Central memory CD4-positive, alpha-beta T cell (primary cell): ENCODE measurements around the gene PGBD5.

ENCODE experiments used
- DNase-seq: peaks from one replicate; pipeline ENCODE4 v3.0.0; 2022

PGBD5 gene

GRCh38 chr1:230277201-230278025 is 148.7 kb downstream of the PGBD5 start:
- no peak for DNase-seq

DNA sequence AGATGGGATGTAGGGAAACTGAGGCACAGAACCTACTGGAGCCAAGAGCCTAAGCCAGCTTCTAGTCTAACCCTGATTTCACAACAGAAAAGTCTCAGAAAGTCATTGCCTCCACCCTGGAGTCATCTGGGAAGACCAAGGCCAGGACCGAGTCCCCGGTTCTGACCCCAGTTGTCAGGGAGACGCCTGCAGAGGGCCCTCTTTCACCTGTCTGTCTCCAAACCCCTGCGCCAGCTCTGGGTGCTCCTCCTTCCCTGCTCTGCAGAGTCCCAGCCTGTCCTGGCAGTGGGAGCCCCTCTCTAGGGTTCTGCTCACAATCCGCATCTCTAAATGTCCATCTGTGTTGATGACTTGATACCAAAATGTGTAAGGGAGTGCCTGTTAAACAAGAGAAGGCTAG is 149.7 kb downstream of the PGBD5 start:
- DNase-seq, result no peak

GRCh38 chr1:230274254-230274653 is 151.9 kb downstream of the PGBD5 start:
- no peak for DNase-seq

DNA sequence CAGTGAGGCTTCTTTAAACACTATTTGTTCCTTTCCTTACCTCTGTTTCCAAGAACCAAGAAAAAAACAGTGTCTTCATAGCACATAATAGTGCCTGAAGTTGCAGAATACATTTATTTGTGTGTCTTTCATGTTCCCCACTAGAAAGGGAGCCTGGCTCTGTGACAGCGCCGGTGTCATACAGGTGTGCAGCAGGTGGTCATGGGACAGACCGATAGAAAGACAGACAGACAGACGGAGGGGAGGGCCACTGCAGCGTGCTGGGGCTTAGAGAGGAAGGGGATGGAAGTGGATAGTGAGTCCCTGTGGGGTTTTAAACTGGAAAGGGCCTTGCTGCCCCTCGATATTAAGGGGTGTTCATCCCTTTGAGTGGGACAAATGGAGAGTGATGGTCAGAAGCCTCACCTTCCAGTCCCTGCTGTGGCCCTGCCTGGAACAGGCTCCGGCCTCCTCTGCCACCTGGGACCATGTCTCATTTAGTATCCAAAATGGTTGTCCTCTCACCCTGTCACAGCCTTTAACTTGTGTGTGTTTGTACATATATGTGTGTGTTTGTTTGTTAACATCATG is 152.9 kb downstream of the PGBD5 start:
- no peak for DNase-seq

DNA sequence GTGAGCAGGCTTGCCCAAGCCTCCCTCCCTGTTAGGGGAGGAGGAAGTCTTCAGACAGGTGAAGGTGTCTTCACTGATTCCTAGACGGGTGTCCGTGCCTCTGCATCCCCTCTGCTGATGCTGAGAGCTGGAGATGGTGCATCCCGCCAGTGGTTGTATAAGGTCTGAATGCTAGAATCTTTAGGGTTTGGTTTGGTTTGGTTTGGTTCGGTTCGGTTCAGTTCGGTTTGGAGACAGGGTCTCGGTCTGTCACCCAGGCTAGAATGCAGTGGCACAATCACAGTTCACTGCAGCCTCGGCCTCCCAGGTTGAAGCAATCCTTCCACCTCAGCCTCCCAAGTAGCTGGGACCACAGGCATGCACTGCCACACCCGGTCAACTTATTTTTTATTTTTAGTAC is 153.6 kb downstream of the PGBD5 start:
- no peak for DNase-seq

GRCh38 chr1:230271300-230272035 is 154.7 kb downstream of the PGBD5 start:
- DNase-seq, result no peak

DNA sequence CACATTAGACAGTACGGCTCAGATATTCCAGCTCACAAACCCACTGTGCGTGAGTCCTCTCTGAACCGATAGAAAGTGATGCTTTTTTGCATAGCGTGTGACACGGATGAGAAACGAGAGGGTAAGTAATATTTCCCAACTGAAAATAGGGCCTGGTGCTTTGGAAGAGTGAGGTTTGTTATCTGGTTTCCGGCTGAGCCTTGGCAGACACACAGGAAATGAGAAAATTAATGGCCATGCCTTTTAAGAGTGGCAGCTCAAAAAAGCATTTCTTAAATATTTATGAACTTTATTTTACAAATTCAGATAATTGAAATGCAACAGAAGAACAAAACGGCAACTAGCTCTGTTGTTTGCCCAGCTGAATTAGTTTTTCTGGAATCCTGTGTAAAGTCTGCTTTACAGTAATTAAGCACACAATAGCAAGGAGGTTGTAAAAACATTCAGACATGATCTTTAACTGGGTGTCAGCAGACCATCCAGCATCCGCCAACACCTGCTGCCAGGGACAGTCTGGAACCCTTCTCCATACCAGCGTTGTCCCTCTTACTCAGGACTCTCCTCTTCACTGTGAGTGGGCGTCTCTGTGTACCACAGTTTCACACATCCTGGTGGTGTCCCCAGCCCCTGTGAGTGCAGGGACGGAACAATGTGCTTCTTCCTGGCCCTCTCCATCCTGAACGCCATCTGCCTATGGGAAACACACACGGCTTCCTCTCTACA is 155.4 kb downstream of the PGBD5 start:
- no peak for DNase-seq

- no peak for DNase-seq
Measured at GRCh38 chr1:230270185-230270558, 156.0 kb downstream of the PGBD5 start.

DNA sequence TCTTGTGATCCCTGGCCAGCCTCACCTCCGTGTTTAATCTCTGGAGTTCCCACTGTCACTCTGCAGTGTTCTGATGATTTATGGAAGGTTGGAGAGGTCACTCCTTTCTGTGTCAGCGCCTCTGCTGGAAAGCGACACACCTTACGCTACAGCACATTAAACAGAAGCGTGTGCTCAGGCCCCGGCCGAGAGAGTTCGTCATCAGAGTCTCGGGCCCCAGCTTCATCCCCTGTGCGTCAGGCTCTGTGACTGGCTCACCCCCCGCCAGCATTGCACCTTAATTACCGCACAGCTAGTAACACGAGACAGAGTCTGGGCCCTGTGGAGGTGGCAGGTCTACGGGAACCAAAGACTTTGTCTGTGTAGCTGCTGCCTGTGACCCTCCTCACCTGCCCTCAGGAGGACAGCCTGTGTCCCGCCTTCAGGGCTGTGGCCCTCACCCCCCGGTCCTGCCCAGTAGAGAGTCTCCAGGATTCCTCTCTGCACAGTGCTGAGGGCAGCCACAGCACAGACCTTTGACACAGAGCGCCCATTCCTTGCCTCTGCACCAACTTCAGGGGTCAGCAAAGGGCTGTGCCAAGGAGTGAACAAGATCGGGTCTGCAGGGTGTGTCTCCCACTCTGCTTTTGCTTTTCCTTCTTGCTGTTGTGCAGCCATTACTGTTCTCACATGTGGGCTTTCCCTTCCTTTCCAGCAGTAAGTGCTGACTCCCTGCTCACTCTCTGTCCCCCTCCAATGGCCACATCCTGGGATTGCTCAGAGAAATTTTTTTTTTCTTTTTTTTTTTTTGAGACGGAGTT is 157.6 kb downstream of the PGBD5 start:
- DNase-seq, result no peak

GRCh38 chr1:230267338-230268065 is 158.6 kb downstream of the PGBD5 start:
- no peak for DNase-seq

- DNase-seq, result no peak
Measured at GRCh38 chr1:230266456-230266855, 159.7 kb downstream of the PGBD5 start.

DNA sequence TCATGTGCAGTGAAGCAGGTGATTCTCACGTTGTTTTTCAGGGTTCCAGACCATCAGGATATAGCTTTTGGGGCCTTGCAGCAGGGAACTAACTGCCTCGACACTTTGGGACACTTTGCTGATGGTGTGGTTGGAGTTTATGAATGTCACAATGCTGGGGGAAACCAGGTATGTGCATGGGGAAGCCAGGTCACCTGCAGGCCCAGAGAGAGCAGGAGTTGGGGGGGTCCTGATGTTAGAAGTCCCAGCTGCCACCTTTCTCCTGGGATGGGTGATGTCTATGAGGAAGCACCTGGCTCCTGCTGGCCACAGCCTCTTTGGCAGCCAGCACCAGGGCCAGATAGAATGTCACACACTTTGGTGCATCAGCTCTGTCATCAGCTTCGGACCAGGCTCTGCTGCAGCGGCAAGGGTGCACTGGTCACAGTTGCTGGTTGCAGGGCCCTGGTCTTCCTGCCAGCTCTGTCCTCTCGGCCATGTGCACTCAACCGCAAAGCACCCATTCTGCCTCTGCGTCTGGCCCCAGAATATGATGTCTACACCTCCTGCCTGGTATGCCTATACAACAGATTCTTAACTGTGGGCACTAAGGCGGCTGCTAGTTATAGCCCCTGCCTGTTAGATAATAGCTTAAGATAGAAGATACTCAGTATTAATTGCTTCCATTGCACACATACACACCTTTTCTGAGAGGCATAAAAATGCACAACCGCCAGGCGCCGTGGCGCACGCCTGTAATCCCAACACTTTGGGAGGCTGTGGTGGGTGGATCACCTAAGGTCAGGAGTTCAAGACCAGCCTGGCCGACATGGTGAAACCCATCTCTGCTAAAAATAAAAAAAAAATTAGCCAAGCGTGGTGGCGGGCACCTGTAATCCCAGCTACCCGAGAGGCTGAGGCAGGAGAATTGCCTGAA is 160.7 kb downstream of the PGBD5 start:
- DNase-seq, result no peak
